HG02623 (cell line): ENCODE data around the gene OSBPL10.
A peak's percentile ranks its signal among the peaks of the same experiment; 100 is the strongest.
"Not testable (repeated sequence)": the region's sequence is repeated elsewhere in the genome, so short reads cannot be mapped to it uniquely, and the experiment has no call there.

Source experiments
- ATAC-seq: cut with Tn5 transposase; IDR thresholded peaks from one replicate; pipeline ENCODE4 v1.9.1; 2021; ENCODE audit warnings: moderate library complexity; ENCODE audit not compliant: unreplicated experiment

Gene OSBPL10

GRCh38 chr3:31992995-31993394 is 11.9 kb upstream of the OSBPL10 start:
- ATAC-seq = not testable (repeated sequence)

GRCh38 chr3:31988271-31988670 is 7.2 kb upstream of the OSBPL10 start:
- ATAC-seq = no peak

- no peak for ATAC-seq
These were observed 4.8 kb upstream of the OSBPL10 start for GRCh38 chr3:31985831-31986230.

- no peak for ATAC-seq
These were observed 3.3 kb upstream of the OSBPL10 start for GRCh38 chr3:31984321-31984720.

GRCh38 chr3:31980530-31981205 is 394 bp downstream of the OSBPL10 start:
- ATAC-seq = peak; percentile 31

GRCh38 chr3:31979001-31979697 is 1.9 kb downstream of the OSBPL10 start:
- peak; percentile 58 for ATAC-seq

GRCh38 chr3:31978553-31978952 is 2.5 kb downstream of the OSBPL10 start:
- ATAC-seq = no peak

GRCh38 chr3:31977736-31978135 is 3.3 kb downstream of the OSBPL10 start:
- ATAC-seq = no peak

- ATAC-seq = no peak
These were observed 4.8 kb downstream of the OSBPL10 start for GRCh38 chr3:31976302-31976701.

- ATAC-seq = no peak
These were observed 6.1 kb downstream of the OSBPL10 start for GRCh38 chr3:31974964-31975363.

GRCh38 chr3:31974471-31974870 is 6.6 kb downstream of the OSBPL10 start:
- ATAC-seq = no peak

- no peak for ATAC-seq
These were observed 7.2 kb downstream of the OSBPL10 start for GRCh38 chr3:31973837-31974236.

- ATAC-seq = no peak
These were observed 8.0 kb downstream of the OSBPL10 start for GRCh38 chr3:31973081-31973480.

GRCh38 chr3:31971607-31972006 is 9.5 kb downstream of the OSBPL10 start:
- ATAC-seq = no peak

- ATAC-seq = no peak
These were observed 12.1 kb downstream of the OSBPL10 start for GRCh38 chr3:31968927-31969418.

GRCh38 chr3:31968369-31968926 is 12.6 kb downstream of the OSBPL10 start:
- no peak for ATAC-seq

GRCh38 chr3:31967592-31967991 is 13.5 kb downstream of the OSBPL10 start:
- no peak for ATAC-seq

GRCh38 chr3:31966978-31967591 is 14.0 kb downstream of the OSBPL10 start:
- no peak for ATAC-seq

- no peak for ATAC-seq
These were observed 18.3 kb downstream of the OSBPL10 start for GRCh38 chr3:31962801-31963205.

- ATAC-seq = no peak
These were observed 20.1 kb downstream of the OSBPL10 start for GRCh38 chr3:31960793-31961431.
